Endothelial cell of umbilical vein (primary cell): Measurements from ENCODE around the gene RAMP3. TPM values are rescaled to one million over a fixed set of nuclear protein-coding genes. Genes with fewer than 3 reads are reported as not detected.

Experiments
- BruUV-seq: library from RNA; stranded (reverse); fragments of 400-500 nt; replicated peaks from 2 replicates; lab custom pipeline; 2021; lab: Mats Ljungman, UMichigan
- CTCF ChIA-PET: fragments of 300-600, 350-600 bp; sonication (Branson Sonifier 250); formaldehyde crosslinking; loops from one replicate; lab custom pipeline; 2021; ENCODE audit warnings: antibody characterized with exemption, inconsistent platforms; lab: Charles Lee
- POLR2A ChIA-PET: fragments of 300-600, 350-600 bp; sonication (Branson Sonifier 250); formaldehyde crosslinking; loops from one replicate; lab custom pipeline; 2021; ENCODE audit warnings: antibody characterized with exemption, inconsistent platforms; lab: Charles Lee
- DNase-seq: peaks from one replicate; pipeline ENCODE4 v3.0.0-alpha.2; 2011; ENCODE audit warnings: low read depth, low spot score
- FAIRE-seq: peaks from 2 replicates; lab custom pipeline; 2011; peaks lifted over from hg19 to GRCh38; lab: Jason Lieb, UNC
- H2AFZ ChIP-seq: 2 replicates; pipeline ENCODE4 v1.6.0; 2012; ENCODE audit warnings: low read depth, low read length, control low read depth, inconsistent platforms
- H3K27ac ChIP-seq: 2 replicates; pipeline ENCODE4 v1.5.1; 2011; ENCODE audit warnings: low read depth, mild to moderate bottlenecking, control low read depth, low read length, moderate library complexity; ENCODE audit not compliant: insufficient read depth
- H3K27me3 ChIP-seq, 2 experiments: 2 replicates each; pipeline versions ENCODE4 v1.6.0 to v1.6.1; 2011; ENCODE audit warnings: low read length in 2 of 2, mixed read lengths in 1 of 2; ENCODE audit not compliant: control insufficient read depth in 2 of 2, insufficient read depth in 2 of 2
- H3K36me3 ChIP-seq, 2 experiments: 2 replicates in 1 of 2; 3 replicates in 1 of 2; pipeline ENCODE4 v1.5.1; 2011; ENCODE audit warnings: low read length in 2 of 2, mild to moderate bottlenecking in 1 of 2, moderate library complexity in 1 of 2; ENCODE audit not compliant: control insufficient read depth in 2 of 2, insufficient read depth in 2 of 2; ENCODE audit errors: extremely low read depth in 1 of 2
- H3K4me1 ChIP-seq: 3 replicates; pipeline ENCODE4 v1.5.1; 2011; ENCODE audit warnings: mild to moderate bottlenecking, low read length; ENCODE audit not compliant: control insufficient read depth, insufficient read depth; ENCODE audit errors: extremely low read depth
- H3K4me2 ChIP-seq: 2 replicates; pipeline ENCODE4 v1.6.1; 2011; ENCODE audit warnings: low read length, control low read depth, mixed read lengths; ENCODE audit not compliant: insufficient read depth
- H3K4me3 ChIP-seq, 3 experiments: fragments of 200-600 bp in 1 of 3; sonication (generic), shearing (Covaris generic) in 1 of 3; replicated peaks in 1 of 3; 2 replicates each; pipeline ENCODE4 v1.5.1; 2011 to 2016; ENCODE audit warnings: control low read depth in 3 of 3, low read length in 3 of 3, mild to moderate bottlenecking in 2 of 3, inconsistent platforms in 1 of 3, low read depth in 1 of 3, moderate library complexity in 1 of 3; ENCODE audit not compliant: insufficient read depth in 1 of 3
- H3K79me2 ChIP-seq: 2 replicates; pipeline ENCODE4 v1.6.0; 2012; ENCODE audit warnings: low read length, inconsistent platforms; ENCODE audit not compliant: control insufficient read depth, insufficient read depth
- H3K9ac ChIP-seq: replicated peaks from 2 replicates; pipeline ENCODE3; 2011; ENCODE audit warnings: low read length, control low read depth; ENCODE audit not compliant: insufficient read depth; ENCODE audit errors: extremely low read depth
- H3K9me1 ChIP-seq: replicated peaks from 3 replicates; pipeline ENCODE4 v1.6.0; 2011; ENCODE audit warnings: mild to moderate bottlenecking, low read length; ENCODE audit not compliant: control insufficient read depth, insufficient read depth; ENCODE audit errors: extremely low read depth
- H3K9me3 ChIP-seq: replicated peaks from 2 replicates; pipeline ENCODE4 v1.5.1; 2012; ENCODE audit warnings: low read length, inconsistent platforms; ENCODE audit not compliant: control insufficient read depth, insufficient read depth
- H4K20me1 ChIP-seq: replicated peaks from 2 replicates; pipeline ENCODE3; 2011; ENCODE audit warnings: mild to moderate bottlenecking, low read length; ENCODE audit not compliant: control insufficient read depth, insufficient read depth; ENCODE audit errors: extremely low read depth
- EZH2 ChIP-seq: IDR thresholded peaks from 2 replicates; pipeline ENCODE4 v1.6.1; 2012; ENCODE audit warnings: borderline replicate concordance, low read depth, mild to moderate bottlenecking, moderate library complexity, low read length, inconsistent platforms; ENCODE audit not compliant: severe bottlenecking
- FOS ChIP-seq: IDR thresholded peaks from 2 replicates; pipeline ENCODE4 v1.6.1; 2011; ENCODE audit warnings: mild to moderate bottlenecking, low read length, moderate library complexity, borderline replicate concordance; ENCODE audit not compliant: insufficient read depth
- GATA2 ChIP-seq: IDR thresholded peaks from 2 replicates; pipeline ENCODE4 v1.7.0; 2011; ENCODE audit warnings: low read depth, mild to moderate bottlenecking, moderate library complexity, mixed read lengths, low read length; ENCODE audit not compliant: insufficient read length, insufficient read depth
- JUN ChIP-seq: IDR thresholded peaks from 2 replicates; pipeline ENCODE4 v1.6.1; 2011; ENCODE audit warnings: borderline replicate concordance, low read depth; ENCODE audit not compliant: insufficient read length, insufficient read depth
- POLR2A ChIP-seq: IDR thresholded peaks from 2 replicates; pipeline ENCODE4 v1.6.1; 2012; ENCODE audit warnings: low read depth, mild to moderate bottlenecking, control low read depth, low read length
- dilution Hi-C: fragments of 300-500 bp; cut with MboI; formaldehyde crosslinking; loops from one replicate; pipeline ENCODE4 v1.15.0; 2019; ENCODE audit warnings: low sequenced_read_pairs; ENCODE audit not compliant: extremely low pct_ligation_motif_present
- intact Hi-C: fragments of 100-400 bp; cut with micrococcal nuclease; formaldehyde crosslinking; loops from one replicate; pipeline ENCODE4 v1.10.0; 2022
- polyA plus RNA-seq, 4 experiments: library from polyadenylated mRNA; depleted of rRNA in 3 of 4; stranded (reverse) in 3 of 4; unstranded in 1 of 4; fragments of >200 nt; gene quantifications; 2 replicates each; pipeline versions ENCODE4 v1.2.1 to v1.2.3, GENCODE V29; 2011 to 2012; ENCODE audit warnings: missing spikeins in 1 of 4
- total RNA-seq: library from RNA; stranded (reverse); gene quantifications from 2 replicates; pipeline ENCODE4 v1.2.3, GENCODE V29; 2021
- TF ChIP-seq, protein P1 (sequence below): IDR thresholded peaks from 2 replicates; pipeline ENCODE4 v1.6.1; 2011; ENCODE audit not compliant: insufficient read depth, insufficient read length

The RAMP3 gene
- total and polyA plus RNA-seq, 2 donors (not counting 3 experiments of a cell fraction or from before 2014, with no cell fraction given): not detected

GRCh38 chr7:45189151-45189970 lies 31.8 kb downstream of the RAMP3 start:
- no peak overlapping the region for H3K4me3 ChIP-seq
- no peak overlapping the region for H3K27ac ChIP-seq
- H2AFZ ChIP-seq: no peak overlapping the region
- H3K4me2 ChIP-seq: no peak overlapping the region
- no peaks in the 10 kb centered on the region for H3K79me2 ChIP-seq
- BruUV-seq: no TSS peak
- intact Hi-C loops: no loop called here
- dilution Hi-C loops: no loop called here
- no peaks in the 10 kb centered on the region for H4K20me1 ChIP-seq
- no peaks in the 10 kb centered on the region for H3K9me1 ChIP-seq
- ChIA-PET CTCF (interaction anchor here (1.0 kb wide), 1 partner anchor 17 kb away, joined by 3 read pairs; no protein-coding TSS in a partner anchor), POLR2A (no interaction called here)
- no peak overlapping the region for H3K9ac ChIP-seq
- no peak for TF ChIP-seq FOS
- TF ChIP-seq GATA2: no peak
- no peak for TF ChIP-seq JUN
- no peak for TF ChIP-seq EZH2
- TF ChIP-seq, protein P1, sequence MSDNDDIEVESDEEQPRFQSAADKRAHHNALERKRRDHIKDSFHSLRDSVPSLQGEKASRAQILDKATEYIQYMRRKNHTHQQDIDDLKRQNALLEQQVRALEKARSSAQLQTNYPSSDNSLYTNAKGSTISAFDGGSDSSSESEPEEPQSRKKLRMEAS: no peak
- no peak for TF ChIP-seq POLR2A
- FAIRE-seq (no peak), DNase-seq (no peak)
- H3K9me3 ChIP-seq: no peaks in the 10 kb centered on the region
- peaks cover 3% of the 10 kb centered on the region in 2 experiments for H3K27me3 ChIP-seq
- no peaks in the 10 kb centered on the region for H3K36me3 ChIP-seq
- no peaks in the 10 kb centered on the region for H3K4me1 ChIP-seq
